Type B pancreatic cell (in vitro differentiated cells): Measurements from ENCODE around the gene SRSF6. TPM values are rescaled to one million over a fixed set of nuclear protein-coding genes. Genes with fewer than 3 reads are reported as not detected.

Source experiments
- DNase-seq: peaks from one replicate; pipeline ENCODE4 v3.0.0; 2021; ENCODE audit warnings: mixed read lengths; ENCODE audit not compliant: unreplicated experiment; ENCODE audit errors: extremely low spot score
- H3K27ac Mint-ChIP-seq: 2 replicates; pipeline ENCODE4 v1.8.0; 2021; ENCODE audit warnings: mild to moderate bottlenecking, mixed read lengths
- H3K27me3 Mint-ChIP-seq: 2 replicates; pipeline ENCODE4 v1.8.0; 2021; ENCODE audit warnings: mixed read lengths
- H3K36me3 Mint-ChIP-seq: 2 replicates; pipeline ENCODE4 v1.8.0; 2021; ENCODE audit warnings: mixed read lengths
- H3K4me1 Mint-ChIP-seq: one replicate; pipeline ENCODE4 v1.8.0; 2021; ENCODE audit warnings: mixed read lengths; ENCODE audit not compliant: unreplicated experiment
- H3K4me3 Mint-ChIP-seq: 2 replicates; pipeline ENCODE4 v1.8.0; 2021; ENCODE audit warnings: mild to moderate bottlenecking, mixed read lengths
- H3K9me3 Mint-ChIP-seq: 2 replicates; pipeline ENCODE4 v1.8.0; 2021; ENCODE audit warnings: mixed read lengths
- CTCF ChIP-seq: fragments of 200-600 bp; sonication (generic); conservative IDR thresholded peaks from 2 replicates; pipeline ENCODE4 v1.5.0; 2021; ENCODE audit warnings: antibody characterized with exemption, mild to moderate bottlenecking
- total RNA-seq: library from RNA; stranded (reverse); gene quantifications from 2 replicates; pipeline ENCODE4 v1.2.1, GENCODE V29; 2021; ENCODE audit warnings: low replicate concordance

SRSF6 gene
- total RNA-seq, 1 donor from 2014 or later, result 280 TPM

- Mint-ChIP-seq H3K27ac (peak overlapping the region; percentile 26), H3K9me3 (no peaks in the 10 kb centered on the region)
- TF ChIP-seq CTCF, result no peak
These were observed 6.0 kb downstream of the SRSF6 start for GRCh38 chr20:43463527-43464218.

DNA sequence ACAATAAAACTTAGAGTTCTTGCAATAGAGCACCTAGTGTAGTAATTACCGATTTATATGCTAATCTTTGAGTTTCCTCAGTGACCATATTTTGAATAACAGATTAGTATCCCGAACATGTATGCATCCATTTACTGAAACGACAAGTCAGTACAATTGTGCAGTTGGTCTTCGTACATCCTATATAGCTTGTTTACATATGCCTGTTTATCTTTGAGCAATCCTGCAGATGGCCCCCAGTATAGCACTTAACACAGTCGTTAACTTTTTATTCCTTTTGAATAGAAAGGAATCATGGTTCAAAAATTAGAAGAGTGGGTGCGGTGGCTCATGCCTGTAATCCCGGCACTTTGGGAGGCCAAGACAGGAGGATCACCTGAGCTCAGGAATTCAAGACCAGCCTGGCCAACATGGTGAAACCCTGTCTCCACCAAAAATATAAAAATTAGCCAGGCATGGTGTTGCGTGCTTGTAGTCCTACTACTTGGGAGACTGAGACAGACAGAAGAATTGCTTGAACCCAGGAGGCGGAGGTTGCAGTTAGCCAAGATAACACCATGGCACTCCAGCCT is 6.6 kb downstream of the SRSF6 start:
- peak overlapping the region; percentile 26 for H3K27ac Mint-ChIP-seq
- H3K36me3 Mint-ChIP-seq, result peaks cover 54% of the 10 kb centered on the region
- H3K27me3 Mint-ChIP-seq, result no peaks in the 10 kb centered on the region
- no peak overlapping the region for H3K4me3 Mint-ChIP-seq
- H3K4me1 Mint-ChIP-seq, result peaks cover 27% of the 10 kb centered on the region
- no peak for TF ChIP-seq CTCF
- no peaks in the 10 kb centered on the region for H3K9me3 Mint-ChIP-seq
- no peak for DNase-seq

More at GRCh38 chr20:43463527-43464218, 6.0 kb downstream of the SRSF6 start:
- H3K36me3 Mint-ChIP-seq, result peaks cover 57% of the 10 kb centered on the region
- DNase-seq, result no peak
- peak overlapping the region; percentile 26 for H3K4me3 Mint-ChIP-seq
- H3K4me1 Mint-ChIP-seq, result peaks cover 27% of the 10 kb centered on the region
- no peaks in the 10 kb centered on the region for H3K27me3 Mint-ChIP-seq

DNA sequence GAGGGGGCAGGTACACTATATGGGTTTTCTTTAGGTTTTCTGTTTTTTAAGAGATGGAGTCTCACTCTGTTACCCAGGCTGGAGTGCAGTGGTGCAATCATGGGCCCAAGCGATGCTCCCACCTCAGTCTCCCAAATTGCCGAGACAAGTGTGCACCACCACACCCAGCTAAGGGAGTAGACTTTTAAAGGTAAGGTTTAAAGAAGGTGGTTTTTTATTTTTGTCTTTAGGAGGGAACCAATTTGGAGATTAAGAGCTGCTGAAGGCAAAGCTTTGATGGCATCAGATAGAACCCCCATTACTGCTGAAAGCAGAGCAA is 7.9 kb downstream of the SRSF6 start:
- peak overlapping the region; percentile 27 for H3K27ac Mint-ChIP-seq
- no peak for DNase-seq
- H3K36me3 Mint-ChIP-seq, result peaks cover 45% of the 10 kb centered on the region
- no peaks in the 10 kb centered on the region for H3K9me3 Mint-ChIP-seq
- H3K4me3 Mint-ChIP-seq, result no peak overlapping the region
- H3K27me3 Mint-ChIP-seq, result no peaks in the 10 kb centered on the region
- peaks cover 18% of the 10 kb centered on the region for H3K4me1 Mint-ChIP-seq
- no peak for TF ChIP-seq CTCF

DNA sequence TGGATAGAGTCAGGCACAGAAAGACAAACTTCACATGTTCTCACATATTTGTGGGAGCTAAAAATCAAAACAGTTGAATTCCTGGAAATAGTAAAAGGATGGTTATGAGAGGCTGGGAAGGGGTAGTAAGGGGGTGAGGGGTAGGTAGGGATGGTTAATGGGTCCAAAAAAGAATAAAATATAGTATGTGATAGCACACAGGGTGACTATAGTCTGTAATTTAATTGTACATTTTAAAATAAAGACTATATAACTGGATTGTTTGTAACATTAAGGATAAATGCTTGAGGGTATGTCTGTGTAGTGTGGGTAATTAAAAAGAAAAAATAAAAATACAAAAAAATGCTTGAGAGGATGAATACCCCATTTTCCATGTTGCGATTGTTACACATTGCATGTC is 9.9 kb downstream of the SRSF6 start:
- no peak for DNase-seq
- H3K36me3 Mint-ChIP-seq, result peaks cover 38% of the 10 kb centered on the region
- H3K9me3 Mint-ChIP-seq, result no peaks in the 10 kb centered on the region
- H3K4me3 Mint-ChIP-seq, result no peak overlapping the region
- peaks cover 11% of the 10 kb centered on the region for H3K4me1 Mint-ChIP-seq
- no peak overlapping the region for H3K27ac Mint-ChIP-seq
- no peaks in the 10 kb centered on the region for H3K27me3 Mint-ChIP-seq
- no peak for TF ChIP-seq CTCF

GRCh38 chr20:43472671-43473380 is 15.1 kb downstream of the SRSF6 start:
- H3K36me3 Mint-ChIP-seq, result peaks cover 8% of the 10 kb centered on the region
- H3K27me3 Mint-ChIP-seq, result no peaks in the 10 kb centered on the region
- no peak for DNase-seq
- no peak overlapping the region for H3K4me3 Mint-ChIP-seq
- H3K27ac Mint-ChIP-seq, result no peak overlapping the region
- no peaks in the 10 kb centered on the region for H3K4me1 Mint-ChIP-seq
- TF ChIP-seq CTCF, result no peak
- H3K9me3 Mint-ChIP-seq, result no peaks in the 10 kb centered on the region
